Gastroesophageal sphincter (tissue), 3 donors: ENCODE data around the gene STON2.

Source experiments
- CTCF ChIP-seq, 4 experiments: fragments of 200-600 bp in 2 of 4; fragments of 450-650 bp in 2 of 4; sonication (generic) in 1 of 4; IDR thresholded peaks; one replicate each; pipeline ENCODE4 v1.5.1; 2017 to 2019; ENCODE audit warnings: antibody characterized with exemption in 4 of 4, mild to moderate bottlenecking in 2 of 4, moderate library complexity in 2 of 4
- EP300 ChIP-seq: sonication (generic); formaldehyde crosslinking; IDR thresholded peaks from one replicate; pipeline ENCODE4 v1.6.1; 2017; ENCODE audit warnings: antibody characterized with exemption, mild to moderate bottlenecking
- POLR2A ChIP-seq, 2 donors: fragments of 450-650 bp; IDR thresholded peaks; one replicate each; pipeline ENCODE4 v1.6.1; 2017; ENCODE audit warnings: antibody characterized with exemption in 2 of 2, mild to moderate bottlenecking in 2 of 2, moderate library complexity in 1 of 2
- POLR2AphosphoS5 ChIP-seq: sonication (generic); formaldehyde crosslinking; IDR thresholded peaks from one replicate; pipeline ENCODE4 v1.6.1; 2017; ENCODE audit warnings: antibody characterized with exemption

DNA sequence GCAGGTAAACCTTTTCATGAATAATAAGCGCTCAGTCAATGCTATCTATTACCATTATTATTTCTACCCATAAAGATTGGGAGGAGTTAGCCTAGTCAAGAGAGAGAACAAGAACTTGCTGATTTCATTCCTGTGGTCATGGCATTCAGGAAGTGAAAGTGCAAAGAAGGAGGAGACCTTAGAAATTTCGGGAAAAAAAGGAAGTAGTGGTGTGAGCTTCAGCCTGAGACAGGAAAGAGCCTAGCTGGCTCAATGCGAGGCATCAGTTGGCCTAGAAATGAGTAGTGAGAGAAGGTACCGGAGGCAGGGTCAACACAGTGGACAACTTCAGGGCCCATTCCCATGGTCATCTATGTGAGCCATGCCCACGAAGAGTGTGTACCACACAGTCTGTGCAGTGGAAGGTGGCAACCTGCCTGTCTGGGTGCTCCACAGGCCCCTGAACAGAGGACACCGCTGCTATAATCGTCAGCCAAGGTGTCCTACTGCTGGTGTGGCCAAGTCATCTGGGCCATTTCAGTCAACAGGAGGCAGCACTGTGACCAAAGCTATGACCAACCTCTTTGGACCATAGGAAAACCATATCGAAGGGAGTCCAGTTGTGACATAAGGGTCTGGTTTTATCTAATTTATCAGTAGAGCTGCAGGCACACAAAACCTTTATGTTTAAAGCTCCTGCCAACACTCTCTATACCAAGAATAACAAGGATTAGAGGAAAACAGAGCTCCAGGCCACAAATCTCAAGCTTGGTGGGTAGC, 16.2 kb upstream of the STON2 start:
- TF ChIP-seq CTCF (IDR thresholded peaks at IDR 0.05) (no peak), POLR2A (IDR thresholded peaks at IDR 0.05) (no peak), EP300 (no peak), POLR2AphosphoS5 (no peak)
